DND-41 (cell line): ENCODE results near the gene FOXP1.

ENCODE experiments used
- ATAC-seq: fragments of 200-7000 bp; cut with Tn5 transposase; 3 replicates; pipeline ENCODE4 v1.9.1; 2021; ENCODE audit warnings: low read depth; ENCODE audit not compliant: insufficient read depth
- DNase-seq: peaks from one replicate; pipeline ENCODE4 v3.0.0-alpha.2; 2020
- H2AFZ ChIP-seq: 2 replicates; pipeline ENCODE4 v1.6.0; 2012; ENCODE audit warnings: low read depth, low read length
- H3K27ac ChIP-seq: 2 replicates; pipeline ENCODE4 v1.5.1; 2012; ENCODE audit warnings: low read length, inconsistent platforms
- H3K27me3 ChIP-seq: fragments of 200-600 bp; sonication (generic); 2 replicates; pipeline ENCODE4 v1.6.0; 2012; ENCODE audit warnings: low read length, mild to moderate bottlenecking, inconsistent platforms; ENCODE audit not compliant: insufficient read depth, poor library complexity
- H3K36me3 ChIP-seq: 2 replicates; pipeline ENCODE4 v1.5.1; 2012; ENCODE audit warnings: low read length, inconsistent platforms; ENCODE audit not compliant: insufficient read depth
- H3K4me1 ChIP-seq: 2 replicates; pipeline ENCODE4 v1.5.1; 2012; ENCODE audit warnings: mild to moderate bottlenecking, low read length; ENCODE audit not compliant: insufficient read depth
- H3K4me2 ChIP-seq: 2 replicates; pipeline ENCODE4 v1.6.0; 2012; ENCODE audit warnings: mild to moderate bottlenecking, moderate library complexity, low read length, inconsistent platforms; ENCODE audit not compliant: insufficient read depth
- H3K4me3 ChIP-seq, 2 experiments: fragments of 200-600 bp in 1 of 2; shearing (Covaris generic) in 1 of 2; 2 replicates each; pipeline ENCODE4 v1.5.1; 2012 to 2016; ENCODE audit warnings: inconsistent platforms in 2 of 2, low read length in 2 of 2, mild to moderate bottlenecking in 2 of 2, low read depth in 1 of 2, moderate library complexity in 1 of 2
- H3K79me2 ChIP-seq: 2 replicates; pipeline ENCODE4 v1.6.0; 2012; ENCODE audit warnings: low read length, inconsistent platforms; ENCODE audit not compliant: insufficient read depth
- H3K9ac ChIP-seq: 2 replicates; pipeline ENCODE4 v1.6.0; 2012; ENCODE audit warnings: low read depth, mild to moderate bottlenecking, inconsistent platforms, low read length, moderate library complexity
- H3K9me3 ChIP-seq: 2 replicates; pipeline ENCODE4 v1.5.1; 2012; ENCODE audit warnings: low read length, moderate library complexity, mild to moderate bottlenecking, inconsistent platforms; ENCODE audit not compliant: insufficient read depth, severe bottlenecking
- H4K20me1 ChIP-seq: 2 replicates; pipeline ENCODE4 v1.6.0; 2012; ENCODE audit warnings: low read length; ENCODE audit not compliant: insufficient read depth
- CTCF ChIP-seq: IDR thresholded peaks from 2 replicates; pipeline ENCODE4 v1.5.1; 2012; ENCODE audit warnings: borderline replicate concordance, low read length, moderate library complexity, mild to moderate bottlenecking; ENCODE audit not compliant: poor library complexity, severe bottlenecking; ENCODE audit errors: extremely low read depth
- EZH2 ChIP-seq: IDR thresholded peaks from 3 replicates; pipeline ENCODE4 v1.6.1; 2012; ENCODE audit warnings: borderline replicate concordance, low read depth, mild to moderate bottlenecking, moderate library complexity, low read length, inconsistent platforms; ENCODE audit not compliant: severe bottlenecking

Gene FOXP1

GRCh38 chr3:71393745-71394144, 189.8 kb downstream of the FOXP1 start:
- Histone ChIP-seq H3K79me2 (peaks cover 32% of the 10 kb centered on the region), H3K4me1 (peaks cover 31% of the 10 kb centered on the region), H4K20me1 (peaks cover 11% of the 10 kb centered on the region; the same call in 1 of the 2 replicates), H2AFZ (no peak overlapping the region), H3K4me3 (no peak overlapping the region), H3K36me3 (no peaks in the 10 kb centered on the region), H3K27ac (no peak overlapping the region), H3K9me3 (no peaks in the 10 kb centered on the region), H3K27me3 (no peaks in the 10 kb centered on the region), H3K9ac (no peak overlapping the region), H3K4me2 (no peak overlapping the region)
- no peak for ATAC-seq
- TF ChIP-seq CTCF (no peak), EZH2 (no peak)
- no peak for DNase-seq

- H3K9me3 ChIP-seq, result no peaks in the 10 kb centered on the region
- no peak overlapping the region for H3K4me2 ChIP-seq
- TF ChIP-seq CTCF (no peak), EZH2 (no peak)
- no peak overlapping the region for H3K9ac ChIP-seq
- no peak overlapping the region for H3K4me3 ChIP-seq
- H3K36me3 ChIP-seq, result no peaks in the 10 kb centered on the region
- peaks cover 11% of the 10 kb centered on the region; the same call in 1 of the 2 replicates for H4K20me1 ChIP-seq
- no peak overlapping the region for H2AFZ ChIP-seq
- H3K27me3 ChIP-seq, result no peaks in the 10 kb centered on the region
- no peak overlapping the region for H3K27ac ChIP-seq
- ATAC-seq, result no peak
- peaks cover 31% of the 10 kb centered on the region for H3K79me2 ChIP-seq
- DNase-seq, result no peak
- H3K4me1 ChIP-seq, result peaks cover 31% of the 10 kb centered on the region
Observed at GRCh38 chr3:71393093-71393492, 190.4 kb downstream of the FOXP1 start.

- Histone ChIP-seq H3K4me1 (peaks cover 31% of the 10 kb centered on the region), H4K20me1 (peaks cover 7% of the 10 kb centered on the region; the same call in 1 of the 2 replicates), H3K9ac (no peak overlapping the region), H2AFZ (no peak overlapping the region), H3K4me2 (no peak overlapping the region), H3K79me2 (peaks cover 39% of the 10 kb centered on the region), H3K36me3 (no peaks in the 10 kb centered on the region), H3K27ac (no peak overlapping the region), H3K27me3 (no peaks in the 10 kb centered on the region), H3K4me3 (no peak overlapping the region), H3K9me3 (no peaks in the 10 kb centered on the region)
- TF ChIP-seq EZH2 (no peak), CTCF (no peak)
- ATAC-seq (no peak), DNase-seq (no peak)
Observed at GRCh38 chr3:71392251-71392650, 191.3 kb downstream of the FOXP1 start.

GRCh38 chr3:71391361-71391760, 192.2 kb downstream of the FOXP1 start:
- H4K20me1 ChIP-seq, result peaks cover 4% of the 10 kb centered on the region; the same call in 1 of the 2 replicates
- no peaks in the 10 kb centered on the region for H3K27me3 ChIP-seq
- H3K36me3 ChIP-seq, result no peaks in the 10 kb centered on the region
- ATAC-seq (no peak), DNase-seq (no peak)
- H3K27ac ChIP-seq, result peak overlapping the region; percentile 20; the same call in 1 of the 2 replicates
- H3K4me1 ChIP-seq, result peaks cover 31% of the 10 kb centered on the region
- no peak for TF ChIP-seq EZH2
- TF ChIP-seq CTCF, result no peak
- H3K4me2 ChIP-seq, result no peak overlapping the region
- no peak overlapping the region for H3K9ac ChIP-seq
- peaks cover 40% of the 10 kb centered on the region for H3K79me2 ChIP-seq
- H3K9me3 ChIP-seq, result no peaks in the 10 kb centered on the region
- H3K4me3 ChIP-seq, result no peak overlapping the region
- H2AFZ ChIP-seq, result no peak overlapping the region
